Astrocyte (in vitro differentiated cells and primary cell): ENCODE results near the gene NODAL. TPM values are rescaled to one million over a fixed set of nuclear protein-coding genes. Genes with fewer than 3 reads are reported as not detected.
A peak's percentile ranks its signal among the peaks of the same experiment; 100 is the strongest.

Experiments
- DNase-seq: peaks from one replicate; pipeline ENCODE4 v3.0.0-alpha.2; 2010; ENCODE audit warnings: low read depth
- FAIRE-seq: peaks from 2 replicates; lab custom pipeline; 2011; peaks lifted over from hg19 to GRCh38; lab: Jason Lieb, UNC
- H2AFZ ChIP-seq: 2 replicates; pipeline ENCODE4 v1.6.0; 2012; ENCODE audit warnings: low read depth, low read length, inconsistent platforms
- H3K27ac ChIP-seq: 2 replicates; pipeline ENCODE4 v1.5.1; 2011; ENCODE audit warnings: low read depth, low read length, inconsistent platforms
- H3K27me3 ChIP-seq: 2 replicates; pipeline ENCODE4 v1.6.0; 2011; ENCODE audit warnings: low read length, inconsistent platforms; ENCODE audit not compliant: insufficient read depth
- H3K36me3 ChIP-seq: 2 replicates; pipeline ENCODE4 v1.5.1; 2011; ENCODE audit warnings: low read length, inconsistent platforms; ENCODE audit not compliant: insufficient read depth
- H3K4me1 ChIP-seq: 2 replicates; pipeline ENCODE4 v1.5.1; 2011; ENCODE audit warnings: low read length, inconsistent platforms; ENCODE audit not compliant: insufficient read depth
- H3K4me2 ChIP-seq: 2 replicates; pipeline ENCODE4 v1.6.0; 2012; ENCODE audit warnings: low read length, inconsistent platforms
- H3K4me3 ChIP-seq: 2 replicates; pipeline ENCODE4 v1.5.1; 2011; ENCODE audit warnings: low read depth, mild to moderate bottlenecking, low read length, inconsistent platforms; ENCODE audit not compliant: insufficient read depth
- H3K79me2 ChIP-seq: 2 replicates; pipeline ENCODE4 v1.6.0; 2012; ENCODE audit warnings: mild to moderate bottlenecking, low read length, inconsistent platforms; ENCODE audit not compliant: insufficient read depth
- H3K9ac ChIP-seq: 2 replicates; pipeline ENCODE4 v1.6.0; 2012; ENCODE audit warnings: mild to moderate bottlenecking, low read length, inconsistent platforms
- H3K9me3 ChIP-seq: 2 replicates; pipeline ENCODE4 v1.5.1; 2012; ENCODE audit warnings: low read depth, mild to moderate bottlenecking, low read length, inconsistent platforms; ENCODE audit not compliant: insufficient read depth
- H4K20me1 ChIP-seq: 2 replicates; pipeline ENCODE4 v1.6.0; 2012; ENCODE audit warnings: low read length, inconsistent platforms; ENCODE audit not compliant: insufficient read depth
- H3K27ac Mint-ChIP-seq: one replicate; pipeline ENCODE4 v1.8.0; 2021; ENCODE audit warnings: mild to moderate bottlenecking, mixed read lengths; ENCODE audit not compliant: unreplicated experiment
- H3K27me3 Mint-ChIP-seq: one replicate; pipeline ENCODE4 v1.8.0; 2021; ENCODE audit warnings: low read depth, mixed read lengths; ENCODE audit not compliant: unreplicated experiment
- H3K36me3 Mint-ChIP-seq: one replicate; pipeline ENCODE4 v1.8.0; 2021; ENCODE audit warnings: low read depth, mixed read lengths; ENCODE audit not compliant: unreplicated experiment
- H3K4me1 Mint-ChIP-seq: one replicate; pipeline ENCODE4 v1.8.0; 2021; ENCODE audit warnings: low read depth, mixed read lengths; ENCODE audit not compliant: unreplicated experiment
- H3K4me3 Mint-ChIP-seq: one replicate; pipeline ENCODE4 v1.8.0; 2021; ENCODE audit warnings: mild to moderate bottlenecking, moderate library complexity, mixed read lengths; ENCODE audit not compliant: unreplicated experiment
- H3K9me3 Mint-ChIP-seq: one replicate; pipeline ENCODE4 v1.8.0; 2021; ENCODE audit warnings: mild to moderate bottlenecking, mixed read lengths; ENCODE audit not compliant: unreplicated experiment
- CTCF ChIP-seq: IDR thresholded peaks from 2 replicates; pipeline ENCODE4 v1.5.1; 2011; ENCODE audit warnings: low read depth, mild to moderate bottlenecking, inconsistent platforms, low read length, moderate library complexity; ENCODE audit not compliant: insufficient read depth
- EZH2 ChIP-seq: IDR thresholded peaks from 2 replicates; pipeline ENCODE4 v1.6.1; 2012; ENCODE audit warnings: mild to moderate bottlenecking, low read length, inconsistent platforms; ENCODE audit not compliant: insufficient read depth
- total RNA-seq: library from RNA; stranded (reverse); gene quantifications from 2 replicates; pipeline ENCODE4 v1.2.1, GENCODE V29; 2021

The NODAL gene
- total RNA-seq, 1 donor from 2014 or later = not detected

GRCh38 chr10:70432561-70433263 is 8.8 kb downstream of the NODAL start:
- H3K9me3 ChIP-seq = no peaks in the 10 kb centered on the region
- H3K9ac ChIP-seq = no peak overlapping the region
- Mint-ChIP-seq H3K9me3 (no peaks in the 10 kb centered on the region), H3K4me3 (no peak overlapping the region), H3K27me3 (peaks cover 10% of the 10 kb centered on the region), H3K4me1 (no peaks in the 10 kb centered on the region), H3K27ac (no peak overlapping the region), H3K36me3 (peaks cover 14% of the 10 kb centered on the region)
- H3K4me1 ChIP-seq = peaks cover 5% of the 10 kb centered on the region
- H3K27me3 ChIP-seq = no peaks in the 10 kb centered on the region
- no peak overlapping the region for H3K4me3 ChIP-seq
- TF ChIP-seq CTCF = no peak
- no peak for TF ChIP-seq EZH2
- peaks cover 22% of the 10 kb centered on the region for H4K20me1 ChIP-seq
- H3K79me2 ChIP-seq = no peaks in the 10 kb centered on the region
- H3K4me2 ChIP-seq = no peak overlapping the region
- H2AFZ ChIP-seq = no peak overlapping the region
- no peak for DNase-seq
- no peak for FAIRE-seq
- H3K27ac ChIP-seq = no peak overlapping the region
- peaks cover 12% of the 10 kb centered on the region for H3K36me3 ChIP-seq

- H3K27me3 ChIP-seq = no peaks in the 10 kb centered on the region
- H3K4me3 ChIP-seq = no peak overlapping the region
- H2AFZ ChIP-seq = no peak overlapping the region
- H3K27ac ChIP-seq = no peak overlapping the region
- H3K4me1 ChIP-seq = peaks cover 5% of the 10 kb centered on the region
- H3K9me3 Mint-ChIP-seq = no peaks in the 10 kb centered on the region
- H3K9me3 ChIP-seq = no peaks in the 10 kb centered on the region
- peaks cover 28% of the 10 kb centered on the region for H4K20me1 ChIP-seq
- H3K27ac Mint-ChIP-seq = no peak overlapping the region
- TF ChIP-seq CTCF = no peak
- no peak for TF ChIP-seq EZH2
- H3K4me1 Mint-ChIP-seq = no peaks in the 10 kb centered on the region
- H3K4me3 Mint-ChIP-seq = no peak overlapping the region
- H3K79me2 ChIP-seq = no peaks in the 10 kb centered on the region
- peaks cover 14% of the 10 kb centered on the region for H3K36me3 Mint-ChIP-seq
- H3K9ac ChIP-seq = no peak overlapping the region
- H3K4me2 ChIP-seq = no peak overlapping the region
- peaks cover 5% of the 10 kb centered on the region for H3K27me3 Mint-ChIP-seq
- DNase-seq (peak; percentile 25), FAIRE-seq (no peak)
- peaks cover 18% of the 10 kb centered on the region for H3K36me3 ChIP-seq
These were observed 9.4 kb downstream of the NODAL start for GRCh38 chr10:70432101-70432500.
